ENCODE measurements around the gene RNF150.

Gene RNF150

DNA sequence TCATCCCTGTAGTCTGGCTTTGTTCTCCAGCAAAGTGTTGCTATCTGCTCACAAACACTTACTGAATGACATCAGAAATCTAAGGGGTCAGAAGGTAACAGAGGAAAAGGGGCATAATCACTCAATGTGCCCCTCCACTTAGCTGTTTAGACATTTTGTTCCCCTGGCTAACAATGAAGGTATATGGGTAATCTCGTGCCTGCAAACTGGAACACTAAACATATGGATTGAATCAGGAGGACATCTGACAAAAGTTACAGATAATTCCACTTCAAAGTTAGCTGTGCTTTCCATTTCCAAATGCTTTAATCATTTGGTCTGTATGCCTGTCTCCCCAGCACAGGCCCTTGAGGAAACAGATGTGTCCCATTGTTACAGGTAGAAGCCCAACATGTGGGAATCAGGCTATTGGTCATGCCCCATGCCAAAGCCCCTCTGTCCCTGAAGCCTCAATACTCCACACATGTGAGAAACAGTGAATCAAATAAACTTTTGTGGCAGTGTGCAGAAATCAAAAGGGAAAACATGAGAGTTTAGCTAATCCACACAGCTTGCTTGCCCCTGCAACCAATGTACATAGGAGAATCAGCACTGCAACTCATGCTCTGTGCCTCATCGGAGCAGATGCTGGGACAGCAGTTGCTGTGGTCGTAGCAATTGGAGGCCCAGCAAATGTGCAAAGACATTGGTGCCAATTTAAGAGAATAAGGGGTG lies 111.7 kb downstream of the RNF150 start:
- no peak for DNase-seq

DNA sequence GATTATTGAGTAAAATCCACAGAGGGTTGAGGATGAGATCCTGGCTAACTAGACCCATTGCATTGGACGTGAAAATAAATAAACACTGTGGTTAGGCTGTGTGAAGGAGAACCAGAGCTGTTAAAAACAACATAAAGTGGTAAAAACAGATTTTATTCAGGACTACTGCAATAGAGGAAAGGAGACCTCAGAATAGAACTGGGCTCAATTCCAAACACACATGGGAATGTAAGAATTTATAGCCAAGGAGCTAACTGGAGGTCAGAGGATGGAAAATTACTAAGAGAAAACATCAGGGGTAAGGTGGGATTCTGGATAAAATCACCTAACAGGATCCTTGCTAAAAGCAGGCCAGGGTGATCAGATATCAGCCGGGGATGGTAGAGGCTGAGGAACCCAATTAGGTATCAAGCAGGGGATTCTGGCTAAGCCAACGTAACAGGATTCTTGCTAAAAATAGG lies 112.4 kb downstream of the RNF150 start:
- no peak for DNase-seq

DNA sequence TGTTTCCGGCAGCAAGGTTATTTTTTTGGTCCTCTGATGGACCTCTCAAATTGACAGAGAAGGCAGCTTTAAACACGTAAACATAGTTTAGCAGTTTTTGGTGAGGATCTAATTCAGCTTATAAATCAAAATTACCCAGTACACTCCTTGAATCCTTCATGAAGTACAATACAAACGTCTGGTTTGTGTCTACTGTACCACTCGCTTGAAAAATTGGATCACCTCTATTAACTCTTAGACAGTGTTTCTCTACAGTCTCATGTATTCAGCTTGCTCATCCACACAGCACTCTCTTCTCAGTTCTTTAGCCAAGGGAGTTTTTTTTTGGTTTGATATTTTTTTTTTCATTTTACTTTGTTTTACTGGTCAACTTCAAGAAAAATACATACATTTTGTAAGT lies 113.5 kb downstream of the RNF150 start:
- no peak for DNase-seq

DNA sequence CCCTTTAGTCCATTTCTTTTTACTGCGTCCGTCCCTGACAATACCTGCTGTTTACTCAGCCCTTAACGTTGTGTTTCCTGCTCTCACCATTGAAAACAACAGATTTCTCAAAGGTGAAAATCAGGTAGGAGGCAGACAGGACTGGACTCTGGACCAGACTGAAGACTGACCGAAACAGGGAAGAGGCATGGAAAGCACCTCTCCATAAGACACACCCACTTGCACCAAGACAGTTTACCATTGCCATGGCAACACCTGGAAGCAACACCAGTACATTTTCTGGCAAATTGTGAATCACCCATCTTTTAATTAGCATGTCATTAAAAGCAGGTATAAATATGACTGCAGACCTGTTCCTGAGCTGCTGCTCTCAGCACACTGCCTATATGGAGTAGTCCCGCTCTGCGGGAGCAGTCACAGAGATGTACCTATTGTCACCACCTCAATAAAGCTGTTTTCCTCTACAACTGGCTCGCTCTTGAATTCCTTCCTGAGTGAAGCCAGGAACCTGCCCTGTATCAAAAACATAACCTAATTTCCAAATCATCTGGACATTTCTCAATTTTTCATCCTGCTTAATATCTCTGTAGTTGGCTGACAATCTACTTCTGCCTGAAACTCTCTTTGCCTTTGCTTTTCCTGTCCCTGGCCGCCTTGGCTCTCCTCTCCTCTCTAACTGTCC lies 117.0 kb downstream of the RNF150 start:
- DNase-seq: no peak

DNA sequence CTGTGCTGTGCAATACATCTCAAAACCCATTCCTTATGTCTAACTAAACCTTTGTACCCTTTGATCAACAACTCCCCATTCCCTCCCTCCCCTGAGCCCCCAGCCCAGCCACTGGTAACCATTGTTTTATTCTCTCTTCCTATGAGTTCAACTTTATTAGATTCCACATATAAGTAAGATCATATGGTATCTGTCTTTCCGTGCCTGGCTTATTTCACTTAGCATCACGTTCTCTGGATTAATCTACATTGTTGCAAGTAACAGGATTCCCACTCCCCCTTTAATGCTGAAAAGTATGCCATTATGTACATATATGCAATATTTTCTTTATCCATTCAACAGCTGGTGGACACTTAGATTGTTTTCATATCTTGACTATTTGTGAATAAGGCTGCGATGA lies 119.4 kb downstream of the RNF150 start:
- DNase-seq: no peak

DNA sequence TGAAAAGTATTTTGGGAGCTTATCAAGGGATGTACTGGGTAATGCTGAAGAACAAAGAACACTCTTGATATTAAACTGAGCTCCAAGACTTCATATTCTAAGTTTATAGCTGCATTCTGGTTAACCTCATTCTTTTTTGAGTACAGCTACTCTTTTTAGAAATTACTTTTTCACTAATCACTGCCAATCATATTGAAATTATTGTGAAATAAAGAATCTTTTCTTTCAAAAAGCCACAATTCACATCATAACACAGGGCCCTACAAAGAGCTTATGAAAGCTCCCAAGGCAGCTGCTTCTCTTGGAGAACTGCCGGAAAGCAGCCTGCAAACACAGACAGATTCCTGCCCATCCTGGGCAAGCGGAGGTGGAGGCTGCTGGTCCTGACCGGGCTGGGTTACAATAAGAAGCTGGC lies 121.4 kb downstream of the RNF150 start:
- no peak for DNase-seq

DNA sequence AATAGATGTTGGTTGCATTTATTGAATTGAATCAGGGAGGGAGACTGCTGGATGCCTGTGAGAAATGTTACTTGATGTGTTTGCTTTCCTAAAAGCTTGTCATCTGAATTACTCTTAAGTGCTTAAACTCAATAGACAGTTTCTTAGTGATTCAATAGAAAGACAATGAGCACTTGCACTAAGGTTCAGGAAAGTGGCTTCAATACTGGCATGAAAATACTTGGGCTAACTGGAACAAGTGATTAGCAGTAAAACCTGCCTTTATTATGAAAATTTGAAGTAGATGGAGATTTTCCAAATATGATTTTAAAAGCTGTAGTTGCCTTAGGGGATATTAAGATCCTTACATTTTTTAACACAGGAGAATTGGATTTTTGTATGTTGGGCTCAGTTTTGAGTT lies 123.3 kb downstream of the RNF150 start:
- DNase-seq: no peak

DNA sequence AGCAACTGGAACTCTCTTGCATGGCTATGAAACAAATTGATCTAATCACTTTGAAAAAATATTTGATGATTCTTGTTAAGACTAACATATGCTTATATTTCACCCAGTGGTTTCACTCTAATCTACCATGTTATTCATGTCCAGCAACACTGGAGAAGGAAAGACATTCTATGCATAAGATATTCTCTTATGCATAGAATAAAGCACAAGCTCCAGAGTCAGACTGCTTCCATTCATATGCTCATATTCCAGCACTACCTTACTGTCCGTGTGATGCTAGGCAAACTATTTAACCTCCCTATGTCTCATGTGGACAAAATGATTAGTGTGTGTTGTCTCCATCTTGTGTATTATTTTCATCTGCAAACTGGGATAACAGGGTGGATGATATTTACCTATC lies 124.1 kb downstream of the RNF150 start:
- DNase-seq: no peak

DNA sequence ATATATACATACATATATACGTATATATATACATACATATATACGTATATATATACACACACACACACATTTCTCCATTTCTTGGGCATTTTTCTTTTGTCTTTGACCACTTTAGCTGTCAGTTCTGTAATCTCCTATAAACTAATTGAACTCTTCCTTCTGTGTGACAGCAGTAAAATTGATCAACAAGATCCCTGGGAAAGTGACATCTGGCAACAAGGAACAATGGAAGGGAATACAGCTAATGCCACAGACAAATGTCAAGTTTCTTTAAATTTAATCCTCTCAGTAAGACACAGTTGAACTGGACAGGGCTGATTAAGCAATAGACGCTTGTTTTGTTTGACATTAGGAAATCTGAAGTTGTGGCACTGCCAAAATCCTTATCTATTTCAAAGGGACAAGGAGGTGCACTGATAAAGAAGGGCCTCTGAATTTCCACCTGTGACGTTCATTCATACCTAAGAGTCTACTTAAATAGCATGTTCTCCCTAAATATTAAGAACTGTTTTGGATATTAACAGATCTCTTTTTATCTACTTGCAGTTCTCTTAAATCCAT lies 126.9 kb downstream of the RNF150 start:
- no peak for DNase-seq

DNA sequence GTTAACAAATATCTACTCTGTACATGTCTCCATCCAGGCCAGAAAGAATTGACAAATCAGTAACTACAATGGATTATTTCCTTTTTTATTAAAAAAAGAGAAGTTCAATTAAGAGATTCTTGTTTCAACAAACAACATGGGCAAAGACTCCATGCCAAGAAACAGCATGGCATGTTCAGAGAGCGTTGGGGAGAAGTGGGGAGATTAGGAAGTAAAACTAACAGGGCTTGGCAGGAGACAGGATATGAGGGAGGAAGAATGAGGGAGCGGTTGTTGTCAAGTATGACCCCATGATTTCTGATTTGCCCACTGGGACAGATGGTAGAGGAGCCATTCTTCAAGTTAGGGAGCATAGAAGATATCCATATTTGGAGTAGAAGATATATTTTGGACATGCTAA lies 128.4 kb downstream of the RNF150 start:
- no peak for DNase-seq

DNA sequence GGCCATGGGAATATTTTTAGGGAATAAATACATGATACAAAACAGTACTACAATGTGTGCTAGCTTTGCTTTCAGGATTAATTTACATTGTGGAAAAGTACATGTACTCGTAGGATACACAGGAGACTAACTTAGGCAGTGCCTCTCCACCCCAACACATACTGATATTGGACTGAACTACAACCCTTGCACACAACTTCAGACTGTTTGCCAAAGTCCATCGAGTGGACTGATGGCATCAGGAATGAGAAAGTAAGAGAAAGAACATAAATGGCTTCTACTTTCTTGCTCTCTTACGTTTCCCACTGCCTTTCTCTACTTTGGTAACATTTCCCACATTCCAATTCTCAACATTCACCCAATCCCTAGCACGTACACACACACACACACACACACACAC lies 130.1 kb downstream of the RNF150 start:
- DNase-seq: no peak

DNA sequence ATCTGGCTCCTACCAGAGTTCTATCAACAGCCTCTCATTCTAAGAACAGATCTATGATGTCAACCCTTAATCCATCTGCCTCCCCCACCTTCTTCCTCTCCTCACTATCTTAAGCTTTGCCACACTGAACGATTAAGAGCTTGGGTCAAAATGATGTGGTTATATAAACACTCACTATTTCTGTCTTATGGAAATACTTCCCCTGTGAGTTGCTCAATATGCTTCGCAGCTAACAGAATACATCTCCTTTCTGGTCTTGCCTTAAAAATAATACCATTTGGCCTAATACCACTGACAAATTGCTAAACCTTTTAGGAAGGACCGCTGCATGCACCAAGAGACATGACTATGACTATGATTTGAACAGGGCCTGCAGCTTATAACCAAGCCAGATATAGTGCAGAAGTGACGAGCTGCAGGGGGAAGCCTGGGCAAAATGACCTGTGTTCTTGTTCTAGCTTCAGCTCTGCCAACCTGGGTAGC lies 130.9 kb downstream of the RNF150 start:
- DNase-seq: no peak

DNA sequence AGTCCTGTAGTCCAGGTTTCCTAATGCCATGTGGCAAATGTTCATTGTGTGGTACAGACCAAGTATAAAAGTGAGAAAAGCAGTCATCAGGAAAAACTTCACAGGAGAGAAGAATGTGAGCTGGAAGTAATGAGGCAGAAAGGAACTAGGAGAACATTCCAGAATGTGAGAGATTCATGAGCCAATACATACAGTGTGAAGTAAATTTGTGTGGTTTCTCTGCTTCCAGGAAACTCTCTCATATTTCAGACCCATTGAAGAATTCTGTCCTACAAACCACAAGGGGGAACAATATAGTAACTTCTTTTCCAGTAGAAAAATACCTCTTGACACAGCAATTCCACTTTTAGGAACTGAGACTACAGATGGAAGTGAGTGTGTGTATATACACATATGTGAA lies 136.5 kb downstream of the RNF150 start:
- DNase-seq: no peak

DNA sequence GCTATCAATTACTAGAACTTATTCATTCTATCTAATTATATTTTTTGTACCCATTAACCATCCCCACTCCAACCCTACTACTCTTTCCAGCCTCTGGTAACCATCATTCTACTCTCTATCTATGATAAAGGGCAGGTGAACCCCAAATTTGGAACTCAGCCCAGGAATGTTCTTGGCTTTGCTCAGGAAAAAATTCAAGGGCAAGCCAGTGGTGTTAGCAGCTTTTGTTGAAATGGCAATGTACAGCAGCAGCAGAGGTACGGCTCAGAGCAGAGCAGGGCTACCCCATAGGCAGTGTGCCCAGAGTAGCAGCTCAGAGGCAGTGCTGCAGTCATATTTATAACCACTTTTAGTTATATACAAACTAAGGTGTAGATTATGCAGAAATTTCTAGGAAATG lies 138.2 kb downstream of the RNF150 start:
- no peak for DNase-seq

DNA sequence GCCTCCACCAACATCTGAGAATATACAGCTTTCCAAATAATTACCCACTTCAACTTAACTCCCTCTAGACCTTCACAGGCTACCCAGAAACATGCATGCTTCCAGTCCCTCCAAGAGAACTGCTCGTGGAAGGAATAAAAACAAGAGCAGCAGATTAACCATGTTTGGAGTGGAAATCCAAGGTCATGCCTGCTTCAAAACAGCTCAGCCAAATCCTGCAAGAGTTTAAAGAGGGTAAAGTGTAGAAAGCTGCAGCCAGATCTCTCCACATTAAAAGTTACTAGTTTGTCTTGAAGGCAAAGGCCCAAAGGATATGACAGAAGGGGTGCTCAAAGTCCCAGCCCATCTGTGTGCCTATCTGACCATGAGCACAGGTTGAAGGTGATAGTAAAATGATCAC lies 139.3 kb downstream of the RNF150 start:
- DNase-seq: no peak

DNA sequence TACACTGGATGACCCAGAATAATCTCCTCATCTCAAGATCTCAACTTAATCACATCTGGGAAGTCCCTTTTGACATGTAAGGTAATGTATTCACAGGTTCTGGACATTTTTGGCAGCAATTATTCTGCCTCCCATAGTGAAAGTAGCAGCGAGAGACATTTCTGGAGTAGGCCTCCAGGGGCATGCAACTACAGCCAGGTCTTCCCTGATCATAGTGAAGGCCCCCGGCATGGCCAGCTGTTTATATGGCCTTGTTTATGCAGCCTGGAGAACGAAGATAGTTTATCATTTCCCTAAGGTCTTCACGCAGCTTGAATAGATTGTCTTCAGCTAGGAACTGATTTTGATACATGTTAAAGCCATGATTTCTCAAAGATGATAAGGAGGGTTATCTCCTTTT lies 139.9 kb downstream of the RNF150 start:
- DNase-seq: no peak

DNA sequence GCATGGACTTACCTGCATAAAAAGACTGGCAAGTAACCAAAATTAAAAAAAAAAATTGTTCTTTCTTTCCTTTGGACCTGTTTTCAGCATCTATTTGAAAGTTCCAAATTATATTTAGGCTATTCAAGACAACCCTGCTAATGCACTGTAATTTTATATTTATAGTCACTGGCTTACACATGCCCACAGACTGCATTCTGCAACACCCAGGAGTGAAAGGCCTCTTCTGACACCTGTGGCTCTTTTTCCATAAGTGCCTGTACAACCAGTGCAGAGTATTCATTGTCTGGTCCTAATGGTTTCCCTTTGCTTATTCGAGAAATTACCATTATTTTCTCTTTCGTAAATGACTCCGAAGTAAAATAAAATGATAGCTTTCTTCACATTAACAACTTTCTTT lies 143.3 kb downstream of the RNF150 start:
- DNase-seq: no peak

DNA sequence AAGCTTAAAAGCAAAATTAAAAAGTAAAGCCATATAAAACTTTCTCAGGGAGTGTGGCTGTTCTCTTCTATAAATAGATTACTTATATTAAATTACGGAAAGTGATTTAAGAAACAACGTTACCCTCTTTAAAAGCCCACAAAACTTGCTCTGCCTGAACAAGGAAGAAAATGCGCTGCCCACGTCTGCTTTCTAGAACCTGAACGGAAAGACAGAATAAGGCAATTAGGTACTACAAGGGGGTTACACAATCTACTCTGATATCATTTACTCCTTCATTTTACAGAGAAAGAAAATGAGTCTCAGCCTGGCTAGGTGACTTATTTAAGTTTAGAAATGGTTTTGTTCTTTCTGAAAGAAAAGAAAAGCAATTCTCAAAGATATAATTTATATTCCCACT lies 147.2 kb downstream of the RNF150 start:
- DNase-seq: no peak

DNA sequence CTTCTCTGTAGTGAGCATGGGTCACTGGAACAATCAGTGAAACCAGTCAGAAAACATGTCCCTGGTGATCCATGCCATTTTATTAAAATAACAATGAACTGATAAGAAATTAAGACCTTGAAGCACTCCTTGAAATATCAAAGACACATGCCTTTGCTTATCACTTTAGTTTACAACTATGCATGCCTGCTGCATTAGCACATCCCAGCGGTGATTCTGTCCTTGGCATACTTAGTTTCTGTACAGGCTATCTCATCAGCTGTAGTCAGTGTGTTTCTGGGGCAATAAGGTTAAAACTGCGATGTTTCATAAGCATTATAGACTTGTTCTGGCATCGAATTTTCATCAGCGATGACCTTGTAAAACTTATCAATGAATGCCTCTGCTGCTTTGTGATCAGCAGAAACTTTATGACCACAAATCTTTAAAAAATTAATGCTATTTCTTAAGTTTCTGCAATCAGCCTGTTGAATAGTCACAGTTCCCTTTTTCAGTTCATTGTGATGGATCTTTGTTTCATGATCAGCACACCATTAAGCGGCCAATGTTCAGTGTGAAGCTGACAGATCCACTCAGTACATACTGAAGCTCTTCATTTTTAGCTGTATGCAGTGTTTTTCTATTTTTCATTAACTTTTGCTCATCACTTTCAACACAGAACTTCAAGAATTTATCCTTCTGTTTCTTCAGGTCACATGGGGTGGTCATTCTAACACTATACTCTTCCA lies 150.5 kb downstream of the RNF150 start:
- DNase-seq: no peak

DNA sequence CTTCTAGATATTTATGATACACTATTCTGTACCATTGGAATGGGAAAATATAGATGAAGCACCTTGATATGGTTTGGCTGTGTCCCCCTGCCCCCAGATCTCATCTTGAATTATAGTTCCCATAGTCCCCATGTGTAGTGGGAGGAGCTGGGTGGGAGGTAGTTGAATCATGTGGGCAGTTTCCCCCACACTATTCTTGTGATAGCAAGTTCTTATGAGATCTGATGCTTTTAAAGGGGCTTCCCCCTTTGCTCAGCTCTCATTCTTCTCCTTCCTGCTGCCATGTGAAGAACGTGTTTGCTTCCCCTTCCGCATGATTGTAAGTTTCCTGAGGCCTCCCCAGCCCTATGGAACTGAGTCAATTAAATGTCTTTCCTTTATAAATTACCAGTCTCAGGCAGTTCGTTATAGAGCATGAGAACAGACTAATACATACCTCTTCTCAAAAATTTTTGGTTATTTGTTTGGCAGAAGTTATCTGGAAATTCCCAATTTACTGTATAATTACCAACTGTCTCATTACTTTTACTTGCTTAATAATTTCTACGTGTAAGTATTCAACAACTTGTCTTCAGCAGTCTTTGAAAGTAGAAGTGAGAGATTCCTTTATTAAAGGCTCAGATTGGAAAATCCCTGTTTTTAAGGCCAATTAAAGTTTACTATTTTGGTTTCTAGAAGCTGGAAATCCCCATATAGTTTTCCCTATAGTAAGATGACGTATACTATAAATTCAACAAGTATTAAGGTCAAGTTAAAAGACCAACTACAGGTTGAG lies 152.7 kb downstream of the RNF150 start:
- DNase-seq: no peak

DNA sequence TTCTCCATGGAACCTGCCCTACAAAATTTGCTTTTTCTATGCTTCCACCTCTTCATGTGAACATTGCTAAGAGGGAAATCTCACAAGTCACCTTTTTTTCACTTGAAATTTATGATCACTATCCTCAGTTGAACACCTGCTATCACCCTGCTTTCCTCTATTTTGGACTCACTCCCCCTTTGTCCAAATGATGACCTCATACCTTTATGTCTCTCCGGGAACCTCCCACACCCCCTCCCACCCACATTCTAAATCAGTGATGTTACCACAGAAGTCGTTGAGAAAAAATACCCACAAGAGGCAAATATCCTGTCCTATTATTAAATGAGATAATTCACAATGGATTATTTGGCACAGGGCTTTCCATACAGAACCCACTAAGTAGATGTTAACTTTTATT lies 156.5 kb downstream of the RNF150 start:
- DNase-seq: no peak

DNA sequence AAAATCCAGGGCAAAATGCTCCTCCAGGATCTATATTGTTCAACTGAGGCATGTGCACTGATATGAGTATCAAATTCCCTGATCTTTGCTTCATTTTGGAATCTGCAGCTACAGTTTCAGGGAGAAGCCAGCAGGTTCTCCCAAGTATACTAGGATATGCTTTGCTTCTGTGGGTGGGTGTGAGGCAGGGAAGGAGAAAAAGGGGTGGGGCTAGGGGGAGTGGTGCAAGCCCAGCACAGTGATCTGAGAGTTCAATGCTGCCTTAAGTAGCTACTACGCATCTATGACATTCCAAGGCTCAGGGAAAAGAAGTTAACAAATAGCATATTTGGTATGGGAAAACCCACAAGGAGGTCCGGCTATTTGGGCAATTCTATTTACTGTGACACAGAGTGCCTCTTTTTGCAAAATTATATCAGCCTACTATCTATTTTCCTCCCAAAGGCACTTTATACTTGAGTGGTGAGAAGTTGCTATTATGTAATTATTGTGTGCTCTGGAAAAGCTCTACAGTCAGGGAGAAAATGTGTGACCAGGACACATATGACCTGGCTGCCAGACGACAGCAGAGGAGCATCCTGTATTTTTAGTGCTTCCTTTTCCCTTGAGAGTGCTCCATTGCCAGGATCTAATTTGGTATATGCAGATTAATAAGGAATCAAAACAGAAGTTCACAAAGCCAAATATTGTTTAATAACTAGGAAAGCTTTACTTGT lies 162.0 kb downstream of the RNF150 start:
- DNase-seq: no peak
